K562 (cell line): Measurements from ENCODE around the gene NACC1. TPM values are rescaled to one million over a fixed set of nuclear protein-coding genes. Genes with fewer than 3 reads are reported as not detected.
A peak's percentile ranks its signal among the peaks of the same experiment; 100 is the strongest.

ENCODE experiments used
- ASH1L ChIP-seq: fragments of 450-650 bp; IDR thresholded peaks from 2 replicates; pipeline ENCODE4 v1.6.1; 2018; ENCODE audit warnings: borderline replicate concordance, mild to moderate bottlenecking, low read depth; ENCODE audit not compliant: partially characterized antibody
- CBX3 ChIP-seq, 2 experiments: IDR thresholded peaks; 1 replicate in 1 of 2; 2 replicates in 1 of 2; pipeline ENCODE4 v1.6.1; 2012; ENCODE audit warnings: inconsistent platforms in 2 of 2, low read length in 2 of 2, borderline replicate concordance in 1 of 2, control low read depth in 1 of 2
- ETS2 ChIP-seq: IDR thresholded peaks from 2 replicates; pipeline ENCODE4 v1.6.1; 2016; ENCODE audit warnings: borderline replicate concordance, missing genetic modification characterization, mild to moderate bottlenecking, moderate library complexity, missing compliant biosample characterization; ENCODE audit not compliant: poor library complexity, severe bottlenecking
- ETV5 ChIP-seq: sonication (generic); formaldehyde crosslinking; IDR thresholded peaks from 2 replicates; pipeline ENCODE4 v1.4.0; 2020; ENCODE audit warnings: low read depth, mild to moderate bottlenecking, missing genetic modification reagents
- HDAC2 ChIP-seq: fragments of 450-650 bp; IDR thresholded peaks from 2 replicates; pipeline ENCODE4 v1.6.1; 2016; ENCODE audit warnings: mild to moderate bottlenecking
- IRF2 ChIP-seq: sonication (generic); formaldehyde crosslinking; IDR thresholded peaks from 2 replicates; pipeline ENCODE4 v1.8.1; 2022; ENCODE audit warnings: mild to moderate bottlenecking, missing genetic modification reagents
- KLF13 ChIP-seq: fragments of 450-650 bp; IDR thresholded peaks from 2 replicates; pipeline ENCODE4 v1.6.1; 2016; ENCODE audit warnings: missing genetic modification characterization, low read depth, mild to moderate bottlenecking, missing compliant biosample characterization, moderate library complexity, borderline replicate concordance
- MEF2D ChIP-seq: conservative IDR thresholded peaks from 2 replicates; pipeline ENCODE4 v1.6.1; 2016; ENCODE audit warnings: low read depth, missing genetic modification characterization, missing compliant biosample characterization
- MTA2 ChIP-seq: fragments of 450-650 bp; IDR thresholded peaks from 2 replicates; pipeline ENCODE4 v1.6.1; 2016; ENCODE audit warnings: low read depth
- NR3C1 ChIP-seq: sonication (generic); formaldehyde crosslinking; IDR thresholded peaks from 2 replicates; pipeline ENCODE4 v1.8.1; 2022; ENCODE audit warnings: missing genetic modification reagents
- RBM14 ChIP-seq: fragments of 200-400 bp; formaldehyde crosslinking; IDR thresholded peaks from 2 replicates; pipeline ENCODE4 v1.6.1; 2018; ENCODE audit warnings: low read depth, mild to moderate bottlenecking, low read length, moderate library complexity, borderline replicate concordance; ENCODE audit not compliant: insufficient read depth
- RBM34 ChIP-seq: fragments of 200-400 bp; formaldehyde crosslinking; IDR thresholded peaks from 2 replicates; pipeline ENCODE4 v1.6.1; 2018; ENCODE audit warnings: low read length, borderline replicate concordance; ENCODE audit not compliant: insufficient read depth
- SETDB1 ChIP-seq: IDR thresholded peaks from one replicate; pipeline ENCODE4 v1.6.1; 2012; ENCODE audit warnings: low read length, control low read depth, inconsistent platforms
- TCF7 ChIP-seq: sonication (generic); IDR thresholded peaks from 2 replicates; pipeline ENCODE4 v1.6.1; 2016; ENCODE audit warnings: antibody characterized with exemption, borderline replicate concordance
- TCF7L2 ChIP-seq: fragments of 150-350 bp; IDR thresholded peaks from 2 replicates; pipeline ENCODE4 v1.6.1; 2016; ENCODE audit warnings: low read depth, mild to moderate bottlenecking, low read length, moderate library complexity
- ZBTB17 ChIP-seq: fragments of 450-650 bp; formaldehyde crosslinking; IDR thresholded peaks from 2 replicates; pipeline ENCODE4 v1.4.0; 2020; ENCODE audit warnings: mild to moderate bottlenecking
- ZNF121 ChIP-seq: sonication (generic); formaldehyde crosslinking; conservative IDR thresholded peaks from 2 replicates; pipeline ENCODE4 v1.8.0; 2022; ENCODE audit warnings: missing genetic modification reagents
- ZNF165 ChIP-seq: fragments of 250-450 bp; sonication (Bioruptor Pico); IDR thresholded peaks from 2 replicates; pipeline ENCODE4 v1.4.0; 2020; ENCODE audit warnings: borderline replicate concordance
- polyA plus RNA-seq, 8 experiments: library from polyadenylated mRNA; depleted of rRNA in 4 of 8; stranded (reverse) in 5 of 8; unstranded in 3 of 8; fragments of >200 nt; fragmentation: Nextera tagmentation in 2 of 8; fragmentation: Illumina TruSeq in 1 of 8; extraction: Ambion mirVana in 2 of 8; extraction: Trizol in 1 of 8; gene quantifications; 2 replicates each; pipeline versions ENCODE4 v1.2.1 to v1.2.3, GENCODE V29; 2011 to 2014; ENCODE audit warnings: inconsistent platforms in 1 of 8, missing spikeins in 1 of 8
- total RNA-seq, 7 experiments: library from RNA; depleted of rRNA in 6 of 7; stranded (reverse); fragments of >200 nt in 6 of 7; fragmentation: Illumina TruSeq in 2 of 7; extraction: Trizol in 2 of 7; gene quantifications; 2 replicates each; pipeline versions ENCODE4 v1.2.1 to v1.2.3, GENCODE V29; 2011 to 2021; ENCODE audit warnings: low replicate concordance in 1 of 7
- TF ChIP-seq, protein P1 (sequence below), 2 experiments: fragments of 200-800 bp in 1 of 2; sonication (Bioruptor generic) in 1 of 2; sonication (generic) in 1 of 2; formaldehyde crosslinking in 1 of 2; IDR thresholded peaks in 1 of 2; conservative IDR thresholded peaks in 1 of 2; 2 replicates each; pipeline versions ENCODE4 v1.5.0 to v1.6.1; 2016 to 2020; ENCODE audit warnings: missing compliant biosample characterization in 1 of 2, missing genetic modification characterization in 1 of 2, missing genetic modification reagents in 1 of 2
- TF ChIP-seq, protein P2 (sequence below): sonication (generic); formaldehyde crosslinking; IDR thresholded peaks from 2 replicates; pipeline ENCODE4 v1.8.0; 2022; ENCODE audit warnings: missing genetic modification reagents, mild to moderate bottlenecking, borderline replicate concordance

The NACC1 gene
- total and polyA plus RNA-seq, 9 of the 15 experiments (the other 6 are each of a cell fraction or from before 2014, with no cell fraction given) = 0.04 to 96.6 (median 25.8) TPM

DNA sequence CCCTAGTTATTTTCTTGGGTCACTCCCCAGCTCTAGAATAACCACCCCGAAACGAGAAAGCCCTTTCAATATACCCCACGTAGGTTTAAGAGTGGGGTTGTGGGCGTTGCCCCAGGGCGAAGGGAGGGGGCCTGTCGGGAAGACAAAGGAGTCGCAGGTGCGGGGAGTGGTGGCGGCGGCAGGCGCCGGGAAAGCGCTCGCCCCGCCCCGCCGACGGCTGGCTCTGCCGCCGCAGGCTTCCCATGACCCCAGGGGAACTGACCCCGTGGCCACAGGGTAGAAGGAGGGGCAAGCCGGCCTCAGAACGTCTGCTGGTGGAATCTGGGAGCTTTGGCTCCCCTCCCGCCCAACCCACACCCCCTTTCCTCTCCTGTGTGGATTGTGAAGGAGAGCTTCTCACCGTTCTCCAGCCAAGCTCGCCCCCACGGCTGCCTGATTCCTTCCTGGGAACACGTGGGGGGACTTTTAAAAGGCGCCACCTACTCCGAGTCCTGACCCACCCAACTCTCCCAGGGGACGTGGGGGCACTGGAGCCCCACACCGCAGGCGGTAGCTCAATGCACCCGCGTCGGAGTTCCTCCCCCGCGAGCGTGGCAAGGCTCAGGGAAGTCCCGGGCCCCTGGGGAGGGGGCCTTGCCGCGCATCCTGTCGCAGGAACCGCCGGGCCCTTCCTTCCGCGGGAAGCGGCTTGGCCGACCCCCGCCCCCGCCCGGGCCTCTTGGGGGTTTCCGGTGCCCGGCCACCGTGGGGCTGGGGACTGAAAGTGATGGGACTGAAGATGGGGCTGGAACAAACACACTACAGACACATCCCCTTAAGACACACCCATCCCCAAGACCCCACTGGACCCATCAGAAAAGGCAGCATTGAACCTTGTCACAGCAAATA lies 37.7 kb downstream of the NACC1 start (continued):
- TF ChIP-seq ZBTB17 (CRISPR knock-in tag) (no peak), ETV5 (CRISPR knock-in tag) (no peak; the same call in 1 of the 2 replicates), HDAC2 (no peak), ZNF165 (CRISPR knock-in tag) (no peak), MEF2D (tag) (no peak), IRF2 (CRISPR knock-in tag) (no peak), SETDB1 (no peak), TCF7L2 (no peak), ASH1L (no peak), ETS2 (tag) (no peak), RBM34 (no peak), KLF13 (peak; percentile 89; the same call in 1 of the 2 replicates), NR3C1 (no peak), TCF7 (0 out of 2 replicates have a peak, but pooled peaks have one; percentile 7), CBX3 (IDR thresholded peaks at IDR 0.05; ENCODE audit: borderline replicate concordance in 1 of 2, low read length in 2 of 2) (no peak; a peak in 1 of 3 replicates), MTA2 (no peak), ZNF121 (CRISPR knock-in tag) (no peak), RBM14 (0 out of 2 replicates have a peak, but pooled peaks have one; percentile 35)
- TF ChIP-seq, protein P1, sequence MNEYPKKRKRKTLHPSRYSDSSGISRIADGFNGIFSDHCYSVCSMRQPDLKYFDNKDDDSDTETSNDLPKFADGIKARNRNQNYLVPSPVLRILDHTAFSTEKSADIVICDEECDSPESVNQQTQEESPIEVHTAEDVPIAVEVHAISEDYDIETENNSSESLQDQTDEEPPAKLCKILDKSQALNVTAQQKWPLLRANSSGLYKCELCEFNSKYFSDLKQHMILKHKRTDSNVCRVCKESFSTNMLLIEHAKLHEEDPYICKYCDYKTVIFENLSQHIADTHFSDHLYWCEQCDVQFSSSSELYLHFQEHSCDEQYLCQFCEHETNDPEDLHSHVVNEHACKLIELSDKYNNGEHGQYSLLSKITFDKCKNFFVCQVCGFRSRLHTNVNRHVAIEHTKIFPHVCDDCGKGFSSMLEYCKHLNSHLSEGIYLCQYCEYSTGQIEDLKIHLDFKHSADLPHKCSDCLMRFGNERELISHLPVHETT (CRISPR knock-in tag; conservative IDR thresholded peaks at IDR 0.05 in 1 of 2, IDR thresholded peaks at IDR 0.05 in 1 of 2) = peak in 1 of 2 experiments; percentile 67; a peak in 1 of 4 replicates
- TF ChIP-seq, protein P2, sequence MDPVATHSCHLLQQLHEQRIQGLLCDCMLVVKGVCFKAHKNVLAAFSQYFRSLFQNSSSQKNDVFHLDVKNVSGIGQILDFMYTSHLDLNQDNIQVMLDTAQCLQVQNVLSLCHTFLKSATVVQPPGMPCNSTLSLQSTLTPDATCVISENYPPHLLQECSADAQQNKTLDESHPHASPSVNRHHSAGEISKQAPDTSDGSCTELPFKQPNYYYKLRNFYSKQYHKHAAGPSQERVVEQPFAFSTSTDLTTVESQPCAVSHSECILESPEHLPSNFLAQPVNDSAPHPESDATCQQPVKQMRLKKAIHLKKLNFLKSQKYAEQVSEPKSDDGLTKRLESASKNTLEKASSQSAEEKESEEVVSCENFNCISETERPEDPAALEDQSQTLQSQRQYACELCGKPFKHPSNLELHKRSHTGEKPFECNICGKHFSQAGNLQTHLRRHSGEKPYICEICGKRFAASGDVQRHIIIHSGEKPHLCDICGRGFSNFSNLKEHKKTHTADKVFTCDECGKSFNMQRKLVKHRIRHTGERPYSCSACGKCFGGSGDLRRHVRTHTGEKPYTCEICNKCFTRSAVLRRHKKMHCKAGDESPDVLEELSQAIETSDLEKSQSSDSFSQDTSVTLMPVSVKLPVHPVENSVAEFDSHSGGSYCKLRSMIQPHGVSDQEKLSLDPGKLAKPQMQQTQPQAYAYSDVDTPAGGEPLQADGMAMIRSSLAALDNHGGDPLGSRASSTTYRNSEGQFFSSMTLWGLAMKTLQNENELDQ = peak; percentile 73; the same call in 1 of the 2 replicates
